Endothelial cell of hepatic sinusoid (primary cell): ENCODE data around the gene PSMD14.

Experiments
- in situ Hi-C: cut with HindIII; loops from 2 replicates; pipeline ENCODE4 v1.10.0; 2017; ENCODE audit warnings: low sequenced_read_pairs

PSMD14 gene

DNA sequence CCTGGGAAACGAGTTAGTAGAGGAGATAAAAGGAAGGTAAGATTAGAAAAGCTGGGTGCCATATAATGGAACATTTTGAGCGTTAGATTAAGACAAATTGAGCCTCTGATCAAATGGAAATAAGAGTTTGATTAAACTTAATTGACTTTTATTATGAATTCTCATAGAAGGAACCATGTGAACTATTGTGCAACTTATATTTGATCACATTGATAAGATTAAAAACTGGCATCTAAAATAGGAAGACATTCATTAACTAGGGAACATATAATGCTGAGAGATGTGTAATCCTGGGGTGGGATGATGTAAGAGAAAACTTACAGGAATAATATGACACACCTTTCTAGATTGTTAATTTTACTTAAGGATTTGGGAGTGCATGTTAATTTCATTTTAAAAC is 130.4 kb downstream of the PSMD14 start:
- in situ Hi-C loops, result no loop called here

DNA sequence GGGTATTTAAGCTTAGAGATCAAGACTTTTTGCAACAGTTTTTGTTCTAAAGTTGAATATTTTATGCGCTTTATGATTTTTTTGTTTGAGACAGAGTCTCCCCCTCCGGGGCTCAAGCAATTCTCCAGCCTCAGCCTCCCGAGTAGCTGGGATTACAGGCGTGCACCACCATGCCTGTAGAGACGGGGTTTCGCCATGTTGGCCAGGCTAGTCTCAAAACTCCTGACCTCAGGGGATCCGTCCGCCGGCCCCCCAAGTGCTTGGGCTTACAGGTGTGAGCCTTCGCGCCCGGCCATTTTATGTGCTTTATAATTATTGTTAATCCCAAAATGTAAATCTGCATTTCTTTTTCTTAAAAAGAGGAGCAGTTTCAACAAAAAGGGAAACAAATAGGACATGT is 136.9 kb downstream of the PSMD14 start:
- in situ Hi-C loops, result no loop called here

DNA sequence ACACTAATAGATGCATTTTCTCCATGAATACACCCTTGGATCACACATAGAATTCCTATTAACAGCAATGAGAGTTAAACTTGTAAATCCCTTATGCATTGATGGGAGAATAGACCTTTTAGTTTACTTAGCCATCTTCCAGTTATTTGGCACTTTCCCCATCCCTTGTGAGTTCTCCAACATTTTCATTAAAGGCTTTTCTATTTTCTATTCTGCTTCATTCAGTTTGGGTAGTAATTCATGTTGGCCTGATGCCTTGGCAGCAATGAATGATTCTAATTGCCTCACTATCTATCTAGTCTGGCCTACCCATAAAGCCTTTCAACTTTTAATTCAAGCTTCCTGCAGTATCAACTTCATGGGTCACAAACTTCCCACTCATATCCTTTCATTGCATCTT is 140.2 kb downstream of the PSMD14 start:
- in situ Hi-C loops, result no loop called here
